Activated CD8-positive, alpha-beta memory T cell treated with anti-CD3 and anti-CD28 coated beads, Interleukin-2, amount 50 U/mL, for 4 hours (primary cell): ENCODE measurements around the gene SAMSN1.
A peak's percentile ranks its signal among the peaks of the same experiment; 100 is the strongest.

Experiments
- DNase-seq: peaks from one replicate; pipeline ENCODE4 v3.0.0-alpha.2; 2020

SAMSN1 gene

GRCh38 chr21:14545906-14546480 is at the start of gene SAMSN1:
Gene SAMSN1 (minus strand): TSS chr21:14546315. CDS start chr21:14546261, 54 bp downstream.
- DNase-seq: peak; percentile 48

- DNase-seq: no peak
Observed at GRCh38 chr21:14595449-14595848, 49.3 kb upstream of the SAMSN1 start.

GRCh38 chr21:14594967-14595366 is 48.9 kb upstream of the SAMSN1 start:
- DNase-seq: no peak

- no peak for DNase-seq
Observed at GRCh38 chr21:14593230-14593629, 47.1 kb upstream of the SAMSN1 start.

GRCh38 chr21:14592296-14593000 is 46.3 kb upstream of the SAMSN1 start:
- DNase-seq: no peak

- no peak for DNase-seq
Observed at GRCh38 chr21:14591882-14592281, 45.8 kb upstream of the SAMSN1 start.

- no peak for DNase-seq
Observed at GRCh38 chr21:14591377-14591776, 45.3 kb upstream of the SAMSN1 start.

- no peak for DNase-seq
Observed at GRCh38 chr21:14589855-14590563, 43.9 kb upstream of the SAMSN1 start.

GRCh38 chr21:14587266-14587665 is 41.2 kb upstream of the SAMSN1 start:
- no peak for DNase-seq

- no peak for DNase-seq
Observed at GRCh38 chr21:14585122-14585521, 39.0 kb upstream of the SAMSN1 start.

GRCh38 chr21:14584357-14585095 is 38.4 kb upstream of the SAMSN1 start:
- no peak for DNase-seq

- DNase-seq: no peak
Observed at GRCh38 chr21:14583629-14584255, 37.6 kb upstream of the SAMSN1 start.

- DNase-seq: no peak
Observed at GRCh38 chr21:14582934-14583628, 37.0 kb upstream of the SAMSN1 start.

- DNase-seq: no peak
Observed at GRCh38 chr21:14581902-14582457, 35.9 kb upstream of the SAMSN1 start.

GRCh38 chr21:14573244-14573643 is 27.1 kb upstream of the SAMSN1 start:
- DNase-seq: no peak

- no peak for DNase-seq
Observed at GRCh38 chr21:14572204-14572780, 26.2 kb upstream of the SAMSN1 start.

GRCh38 chr21:14569868-14570267 is 23.8 kb upstream of the SAMSN1 start:
- DNase-seq: no peak

- no peak for DNase-seq
Observed at GRCh38 chr21:14569026-14569621, 23.0 kb upstream of the SAMSN1 start.

GRCh38 chr21:14567331-14568279 is 21.5 kb upstream of the SAMSN1 start:
- DNase-seq: no peak

- no peak for DNase-seq
Observed at GRCh38 chr21:14566894-14567293, 20.8 kb upstream of the SAMSN1 start.
